Measurements from ENCODE around the gene CXCR2.

The CXCR2 gene

GRCh38 chr2:218149098-218149497 lies 23.3 kb downstream of the CXCR2 start:
- Histone ChIP-seq H3K27me3 (replicated peaks in 2 of 5; ENCODE audit: control insufficient read depth in 4 of 5, insufficient read depth in 5 of 5, low read length in 4 of 5) (peaks cover 0 to 3% (median 0%) of the 10 kb centered on the region in 5 experiments), H3K27ac (ENCODE audit: insufficient read depth in 1 of 2, low read depth in 1 of 2, low read length in 2 of 2, poor library complexity in 1 of 2, severe bottlenecking in 2 of 2) (no peak overlapping the region), H3K4me1 (ENCODE audit: control extremely low read depth in 1 of 4, control insufficient read depth in 4 of 4, insufficient read depth in 4 of 4, low read length in 3 of 4) (peaks cover 0 to 3% (median 0%) of the 10 kb centered on the region in 4 experiments), H3K4me3 (ENCODE audit: control insufficient read depth in 1 of 7, extremely low read depth in 1 of 7, insufficient read depth in 4 of 7, low read depth in 2 of 7, low read length in 6 of 7) (no peak overlapping the region), H3K9me3 (ENCODE audit: control extremely low read depth in 1 of 5, control insufficient read depth in 4 of 5, insufficient read depth in 2 of 5, low read depth in 1 of 5, low read length in 4 of 5) (peaks cover 0 to 13% (median 2%) of the 10 kb centered on the region in 5 experiments), H3K36me3 (ENCODE audit: control insufficient read depth in 4 of 4, insufficient read depth in 4 of 4, low read length in 3 of 4) (no peaks in the 10 kb centered on the region)
- POLR2A ChIA-PET: no interaction called here
- DNase-seq: no peak
- CTCF ChIA-PET: no interaction called here
- 81% methylated on average over 5 of the region's 5 CpGs for WGBS (ENCODE audit: insufficient coverage)

GRCh38 chr2:218149848-218150440 lies 24.1 kb downstream of the CXCR2 start:
- peaks cover 0 to 13% (median under 1%) of the 10 kb centered on the region in 5 experiments for H3K9me3 ChIP-seq (ENCODE audit: control extremely low read depth in 1 of 5, control insufficient read depth in 4 of 5, insufficient read depth in 2 of 5, low read depth in 1 of 5, low read length in 4 of 5)
- no peaks in the 10 kb centered on the region for H3K36me3 ChIP-seq (ENCODE audit: control insufficient read depth in 4 of 4, insufficient read depth in 4 of 4, low read length in 3 of 4)
- ChIA-PET CTCF (no interaction called here), POLR2A (interaction anchor here (0.6 to 1.0 kb wide), 2 partner anchors 22 to 23 kb away, joined by 3 read pairs; no protein-coding TSS in a partner anchor)
- no peak overlapping the region for H3K27ac ChIP-seq (ENCODE audit: insufficient read depth in 1 of 2, low read depth in 1 of 2, low read length in 2 of 2, poor library complexity in 1 of 2, severe bottlenecking in 2 of 2)
- peaks cover 0 to 3% (median 0%) of the 10 kb centered on the region in 5 experiments for H3K27me3 ChIP-seq (replicated peaks in 2 of 5; ENCODE audit: control insufficient read depth in 4 of 5, insufficient read depth in 5 of 5, low read length in 4 of 5)
- H3K4me3 ChIP-seq (ENCODE audit: control insufficient read depth in 1 of 7, extremely low read depth in 1 of 7, insufficient read depth in 4 of 7, low read depth in 2 of 7, low read length in 6 of 7): no peak overlapping the region
- DNase-seq: peak in 2 of 3 donors; percentile 23 to 32
- peaks cover 0 to 3% (median 0%) of the 10 kb centered on the region in 4 experiments for H3K4me1 ChIP-seq (ENCODE audit: control extremely low read depth in 1 of 4, control insufficient read depth in 4 of 4, insufficient read depth in 4 of 4, low read length in 3 of 4)
- 69% methylated on average over 3 of the region's 5 CpGs for WGBS (ENCODE audit: insufficient coverage)

DNA sequence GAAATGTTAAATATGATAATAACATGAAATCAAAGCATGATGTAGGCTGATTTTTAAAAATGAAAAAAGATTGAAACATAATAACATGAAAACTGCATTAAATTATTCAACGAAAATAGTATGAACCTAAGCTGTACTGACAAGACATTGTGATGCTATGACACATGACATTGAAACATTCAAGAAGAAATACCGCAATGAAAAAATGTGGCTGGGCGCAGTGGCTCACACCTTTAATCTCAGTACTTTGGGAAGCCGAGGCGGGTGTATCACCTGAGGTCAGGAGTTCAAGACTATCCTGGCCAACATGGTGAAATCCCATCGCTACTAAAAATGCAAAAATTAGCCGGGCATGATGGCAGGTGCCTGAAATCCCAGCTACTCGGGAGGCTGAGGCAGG lies 26.3 kb downstream of the CXCR2 start:
- Histone ChIP-seq H3K4me1 (ENCODE audit: control extremely low read depth in 1 of 4, control insufficient read depth in 4 of 4, insufficient read depth in 4 of 4, low read length in 3 of 4) (peaks cover 0 to 3% (median 0%) of the 10 kb centered on the region in 4 experiments), H3K4me3 (ENCODE audit: control insufficient read depth in 1 of 7, extremely low read depth in 1 of 7, insufficient read depth in 4 of 7, low read depth in 2 of 7, low read length in 6 of 7) (no peak overlapping the region), H3K9me3 (ENCODE audit: control extremely low read depth in 1 of 5, control insufficient read depth in 4 of 5, insufficient read depth in 2 of 5, low read depth in 1 of 5, low read length in 4 of 5) (peaks cover 0 to under 1% (median 0%) of the 10 kb centered on the region in 5 experiments), H3K27me3 (replicated peaks in 2 of 5; ENCODE audit: control insufficient read depth in 4 of 5, insufficient read depth in 5 of 5, low read length in 4 of 5) (peaks cover 0 to 3% (median 0%) of the 10 kb centered on the region in 5 experiments), H3K27ac (ENCODE audit: insufficient read depth in 1 of 2, low read depth in 1 of 2, low read length in 2 of 2, poor library complexity in 1 of 2, severe bottlenecking in 2 of 2) (no peak overlapping the region), H3K36me3 (ENCODE audit: control insufficient read depth in 4 of 4, insufficient read depth in 4 of 4, low read length in 3 of 4) (no peaks in the 10 kb centered on the region)
- WGBS (ENCODE audit: insufficient coverage): 100% methylated on average over 6 of the region's 8 CpGs
- CTCF ChIA-PET: no interaction called here
- POLR2A ChIA-PET: no interaction called here
- DNase-seq: no peak

DNA sequence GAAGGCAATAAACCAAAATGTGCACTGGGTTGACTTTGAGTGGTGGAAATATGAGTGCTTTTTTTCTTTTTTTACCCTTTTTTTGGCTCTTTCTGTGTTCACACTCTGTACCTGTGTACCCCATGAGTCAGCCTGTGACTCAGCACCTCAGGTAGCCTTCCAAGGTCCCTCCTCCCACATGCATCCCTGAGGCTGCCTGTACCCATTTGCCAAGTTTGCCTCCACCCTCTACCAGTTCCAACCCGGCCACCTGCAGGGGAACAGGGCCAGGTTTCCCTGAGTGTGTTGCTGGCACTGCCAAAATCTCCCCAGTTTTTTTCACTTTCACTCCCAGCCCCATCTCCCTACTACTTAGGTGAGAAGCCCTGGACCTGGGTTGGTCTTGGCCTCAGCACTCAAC lies 26.9 kb downstream of the CXCR2 start:
- peaks cover 0 to 3% (median 0%) of the 10 kb centered on the region in 4 experiments for H3K4me1 ChIP-seq (ENCODE audit: control extremely low read depth in 1 of 4, control insufficient read depth in 4 of 4, insufficient read depth in 4 of 4, low read length in 3 of 4)
- ChIA-PET POLR2A (no interaction called here), CTCF (interaction anchor here (0.7 to 0.9 kb wide), 2 partner anchors 9 to 10 kb away, joined by 3 read pairs; no protein-coding TSS in a partner anchor)

DNA sequence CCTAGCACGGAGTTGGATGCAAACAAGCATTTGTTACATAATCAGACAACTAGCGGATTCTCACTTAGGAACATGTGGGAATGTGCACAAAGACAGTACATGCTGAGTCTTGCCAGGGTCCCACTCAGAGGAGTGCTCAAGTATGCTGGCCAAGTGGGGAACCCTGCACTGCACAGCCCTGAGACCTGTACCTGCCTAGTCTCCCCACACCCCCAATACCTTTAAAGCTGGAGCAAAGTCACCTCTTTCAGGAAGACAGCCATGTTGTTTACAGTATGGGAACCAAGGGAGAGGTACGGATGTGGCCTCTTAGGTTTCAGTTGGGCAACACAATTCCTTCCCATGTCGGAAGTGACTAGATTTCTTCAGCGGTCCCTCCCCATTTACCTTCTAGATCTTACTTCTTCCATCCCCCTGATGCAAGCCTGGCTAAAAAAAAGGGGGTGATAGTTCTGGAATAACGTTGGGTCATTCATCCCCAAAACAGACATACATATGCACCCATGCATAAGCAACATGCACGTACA lies 30.2 kb downstream of the CXCR2 start:
- 100% methylated on average over 3 of the region's 7 CpGs for WGBS (ENCODE audit: insufficient coverage)
- no peak for DNase-seq
- CTCF ChIA-PET: interaction anchor here (2.0 kb wide), 1 partner anchor 12 kb away, joined by 8 read pairs; no protein-coding TSS in a partner anchor
- H3K27ac ChIP-seq (ENCODE audit: insufficient read depth in 1 of 2, low read depth in 1 of 2, low read length in 2 of 2, poor library complexity in 1 of 2, severe bottlenecking in 2 of 2): no peak overlapping the region
- no peak overlapping the region for H3K4me3 ChIP-seq (ENCODE audit: control insufficient read depth in 1 of 7, extremely low read depth in 1 of 7, insufficient read depth in 4 of 7, low read depth in 2 of 7, low read length in 6 of 7)
- no peaks in the 10 kb centered on the region for H3K36me3 ChIP-seq (ENCODE audit: control insufficient read depth in 4 of 4, insufficient read depth in 4 of 4, low read length in 3 of 4)
- POLR2A ChIA-PET: no interaction called here
- no peaks in the 10 kb centered on the region for H3K4me1 ChIP-seq (ENCODE audit: control extremely low read depth in 1 of 4, control insufficient read depth in 4 of 4, insufficient read depth in 4 of 4, low read length in 3 of 4)
- peaks cover 0 to 3% (median 0%) of the 10 kb centered on the region in 5 experiments for H3K27me3 ChIP-seq (replicated peaks in 2 of 5; ENCODE audit: control insufficient read depth in 4 of 5, insufficient read depth in 5 of 5, low read length in 4 of 5)
- H3K9me3 ChIP-seq (ENCODE audit: control extremely low read depth in 1 of 5, control insufficient read depth in 4 of 5, insufficient read depth in 2 of 5, low read depth in 1 of 5, low read length in 4 of 5): peaks cover 0 to 2% (median 0%) of the 10 kb centered on the region in 5 experiments

More for the DNA sequence above, 26.9 kb downstream of the CXCR2 start:
- 100% methylated on average over 1 of the region's 1 CpG for WGBS (ENCODE audit: insufficient coverage)
- peaks cover 0 to 2% (median 0%) of the 10 kb centered on the region in 5 experiments for H3K9me3 ChIP-seq (ENCODE audit: control extremely low read depth in 1 of 5, control insufficient read depth in 4 of 5, insufficient read depth in 2 of 5, low read depth in 1 of 5, low read length in 4 of 5)
- no peak for DNase-seq
- H3K27me3 ChIP-seq (replicated peaks in 2 of 5; ENCODE audit: control insufficient read depth in 4 of 5, insufficient read depth in 5 of 5, low read length in 4 of 5): peaks cover 0 to 3% (median 0%) of the 10 kb centered on the region in 5 experiments
- no peak overlapping the region for H3K27ac ChIP-seq (ENCODE audit: insufficient read depth in 1 of 2, low read depth in 1 of 2, low read length in 2 of 2, poor library complexity in 1 of 2, severe bottlenecking in 2 of 2)
- H3K36me3 ChIP-seq (ENCODE audit: control insufficient read depth in 4 of 4, insufficient read depth in 4 of 4, low read length in 3 of 4): no peaks in the 10 kb centered on the region
- H3K4me3 ChIP-seq (ENCODE audit: control insufficient read depth in 1 of 7, extremely low read depth in 1 of 7, insufficient read depth in 4 of 7, low read depth in 2 of 7, low read length in 6 of 7): no peak overlapping the region

- CTCF ChIA-PET: interaction anchor here (0.6 to 1.4 kb wide), 3 partner anchors 8 to 9 kb away, joined by 3 to 4 read pairs (median 3); no protein-coding TSS in a partner anchor
- H3K4me1 ChIP-seq (ENCODE audit: control extremely low read depth in 1 of 4, control insufficient read depth in 4 of 4, insufficient read depth in 4 of 4, low read length in 3 of 4): peaks cover 0 to 4% (median under 1%) of the 10 kb centered on the region in 4 experiments
- H3K27me3 ChIP-seq (replicated peaks in 2 of 5; ENCODE audit: control insufficient read depth in 4 of 5, insufficient read depth in 5 of 5, low read length in 4 of 5): no peaks in the 10 kb centered on the region
- 100% methylated on average over 1 of the region's 2 CpGs for WGBS (ENCODE audit: insufficient coverage)
- H3K27ac ChIP-seq (ENCODE audit: insufficient read depth in 1 of 2, low read depth in 1 of 2, low read length in 2 of 2, poor library complexity in 1 of 2, severe bottlenecking in 2 of 2): no peak overlapping the region
- H3K36me3 ChIP-seq (ENCODE audit: control insufficient read depth in 4 of 4, insufficient read depth in 4 of 4, low read length in 3 of 4): no peaks in the 10 kb centered on the region
- no peak for DNase-seq
- peaks cover 0 to 2% (median 0%) of the 10 kb centered on the region in 5 experiments for H3K9me3 ChIP-seq (ENCODE audit: control extremely low read depth in 1 of 5, control insufficient read depth in 4 of 5, insufficient read depth in 2 of 5, low read depth in 1 of 5, low read length in 4 of 5)
- POLR2A ChIA-PET: no interaction called here
- no peak overlapping the region for H3K4me3 ChIP-seq (ENCODE audit: control insufficient read depth in 1 of 7, extremely low read depth in 1 of 7, insufficient read depth in 4 of 7, low read depth in 2 of 7, low read length in 6 of 7)
Measured at GRCh38 chr2:218161644-218162043, 35.8 kb downstream of the CXCR2 start.

DNA sequence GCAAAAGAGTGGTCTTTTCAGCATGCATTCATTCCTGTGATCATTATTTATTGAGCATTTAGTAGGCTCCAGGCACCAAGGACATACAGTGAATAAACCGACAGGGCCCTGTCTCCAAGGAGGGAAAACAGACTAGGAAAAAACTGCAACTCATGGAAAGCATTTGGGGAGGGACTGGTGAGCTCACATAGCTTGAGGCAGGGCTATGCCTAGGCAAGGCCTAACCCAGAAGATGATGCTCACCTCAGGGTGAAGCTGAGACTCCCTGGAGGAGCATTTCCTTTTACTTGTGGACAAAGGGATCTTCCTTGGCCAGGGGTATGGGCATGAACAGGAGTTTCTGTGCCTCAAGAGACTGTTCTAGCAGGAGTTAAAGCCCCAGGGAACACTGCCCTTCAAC lies 37.0 kb downstream of the CXCR2 start:
- ChIA-PET CTCF (interaction anchor here (1.2 to 1.4 kb wide), 2 partner anchors 8 to 9 kb away, joined by 3 to 4 read pairs; no protein-coding TSS in a partner anchor), POLR2A (no interaction called here)
- Histone ChIP-seq H3K4me3 (ENCODE audit: control insufficient read depth in 1 of 7, extremely low read depth in 1 of 7, insufficient read depth in 4 of 7, low read depth in 2 of 7, low read length in 6 of 7) (peak overlapping the region in 1 of 7 experiments; percentile 25), H3K27me3 (replicated peaks in 2 of 5; ENCODE audit: control insufficient read depth in 4 of 5, insufficient read depth in 5 of 5, low read length in 4 of 5) (no peaks in the 10 kb centered on the region), H3K9me3 (ENCODE audit: control extremely low read depth in 1 of 5, control insufficient read depth in 4 of 5, insufficient read depth in 2 of 5, low read depth in 1 of 5, low read length in 4 of 5) (no peaks in the 10 kb centered on the region), H3K36me3 (ENCODE audit: control insufficient read depth in 4 of 4, insufficient read depth in 4 of 4, low read length in 3 of 4) (no peaks in the 10 kb centered on the region), H3K4me1 (ENCODE audit: control extremely low read depth in 1 of 4, control insufficient read depth in 4 of 4, insufficient read depth in 4 of 4, low read length in 3 of 4) (peaks cover 0 to 10% (median 2%) of the 10 kb centered on the region in 4 experiments), H3K27ac (ENCODE audit: insufficient read depth in 1 of 2, low read depth in 1 of 2, low read length in 2 of 2, poor library complexity in 1 of 2, severe bottlenecking in 2 of 2) (no peak overlapping the region)
- WGBS (ENCODE audit: insufficient coverage): 100% methylated on average over 1 of the region's 1 CpG
- DNase-seq: no peak

Data from common myeloid progenitor, CD34-positive (primary cell).